HL-60 (cell line): Measurements from ENCODE around the gene MICA.

Experiments used
- DNase-seq, 2 experiments: peaks; one replicate each; pipeline ENCODE4 v3.0.0-alpha.2; 2010 to 2020; ENCODE audit warnings: low read depth in 1 of 2, low spot score in 1 of 2
- H3K27ac ChIP-seq: fragments of 250-450 bp; sonication (Bioruptor Pico); replicated peaks from 2 replicates; pipeline ENCODE4 v1.5.1; 2020; ENCODE audit warnings: mild to moderate bottlenecking, moderate library complexity
- H3K27me3 ChIP-seq: fragments of 250-450 bp; sonication (Bioruptor Pico); 2 replicates; pipeline ENCODE4 v1.5.1; 2021; ENCODE audit warnings: mild to moderate bottlenecking, moderate library complexity; ENCODE audit not compliant: insufficient read depth, poor library complexity, severe bottlenecking
- H3K4me3 ChIP-seq: replicated peaks from 2 replicates; pipeline ENCODE4 v1.5.1; 2011; ENCODE audit warnings: mild to moderate bottlenecking, control low read depth, low read length; ENCODE audit not compliant: insufficient read depth
- CTCF ChIP-seq: IDR thresholded peaks from one replicate; pipeline ENCODE4 v1.5.1; 2011; ENCODE audit warnings: low read length, control low read depth, inconsistent platforms; ENCODE audit not compliant: insufficient read depth
- GABPA ChIP-seq: IDR thresholded peaks from 2 replicates; pipeline ENCODE4 v1.6.1; 2012; ENCODE audit warnings: low read depth
- POLR2AphosphoS5 ChIP-seq: IDR thresholded peaks from 2 replicates; pipeline ENCODE4 v1.6.1; 2012; ENCODE audit warnings: low read depth
- REST ChIP-seq: IDR thresholded peaks from 2 replicates; pipeline ENCODE4 v1.6.1; 2012; ENCODE audit warnings: low read depth; ENCODE audit not compliant: insufficient replicate concordance
- SPI1 ChIP-seq: IDR thresholded peaks from 2 replicates; pipeline ENCODE4 v1.6.1; 2012; ENCODE audit warnings: low read depth, mild to moderate bottlenecking, borderline replicate concordance

The MICA gene

GRCh38 chr6:31357886-31358285 lies 45.5 kb upstream of the MICA start:
- TF ChIP-seq POLR2AphosphoS5 (no peak), CTCF (no peak), SPI1 (no peak)
- Histone ChIP-seq H3K27ac (no peak overlapping the region), H3K27me3 (no peaks in the 10 kb centered on the region), H3K4me3 (no peak overlapping the region)
- DNase-seq = no peak

GRCh38 chr6:31358302-31358701 lies 45.1 kb upstream of the MICA start:
- Histone ChIP-seq H3K4me3 (no peak overlapping the region), H3K27ac (no peak overlapping the region), H3K27me3 (no peaks in the 10 kb centered on the region)
- TF ChIP-seq GABPA = no peak
- no peak for TF ChIP-seq REST
- TF ChIP-seq SPI1 = no peak
- no peak for TF ChIP-seq CTCF
- TF ChIP-seq POLR2AphosphoS5 = no peak
- no peak for DNase-seq

GRCh38 chr6:31359581-31359980 lies 43.8 kb upstream of the MICA start:
- DNase-seq = no peak
- Histone ChIP-seq H3K27ac (no peak overlapping the region), H3K4me3 (no peak overlapping the region), H3K27me3 (no peaks in the 10 kb centered on the region)
- no peak for TF ChIP-seq POLR2AphosphoS5
- TF ChIP-seq SPI1 = no peak
- no peak for TF ChIP-seq REST
- TF ChIP-seq CTCF = no peak

GRCh38 chr6:31362751-31363150 lies 40.6 kb upstream of the MICA start:
- no peaks in the 10 kb centered on the region for H3K27me3 ChIP-seq
- no peak overlapping the region for H3K27ac ChIP-seq
- DNase-seq = no peak
- TF ChIP-seq GABPA (no peak), SPI1 (no peak), REST (no peak), CTCF (no peak), POLR2AphosphoS5 (no peak)
- no peak overlapping the region for H3K4me3 ChIP-seq
